SIG-M5 (cell line): ENCODE results near the gene KPNA1.

Experiments used
- DNase-seq: peaks from one replicate; lab custom pipeline; 2025; lab: John Stamatoyannopoulos, UW

The KPNA1 gene

DNA sequence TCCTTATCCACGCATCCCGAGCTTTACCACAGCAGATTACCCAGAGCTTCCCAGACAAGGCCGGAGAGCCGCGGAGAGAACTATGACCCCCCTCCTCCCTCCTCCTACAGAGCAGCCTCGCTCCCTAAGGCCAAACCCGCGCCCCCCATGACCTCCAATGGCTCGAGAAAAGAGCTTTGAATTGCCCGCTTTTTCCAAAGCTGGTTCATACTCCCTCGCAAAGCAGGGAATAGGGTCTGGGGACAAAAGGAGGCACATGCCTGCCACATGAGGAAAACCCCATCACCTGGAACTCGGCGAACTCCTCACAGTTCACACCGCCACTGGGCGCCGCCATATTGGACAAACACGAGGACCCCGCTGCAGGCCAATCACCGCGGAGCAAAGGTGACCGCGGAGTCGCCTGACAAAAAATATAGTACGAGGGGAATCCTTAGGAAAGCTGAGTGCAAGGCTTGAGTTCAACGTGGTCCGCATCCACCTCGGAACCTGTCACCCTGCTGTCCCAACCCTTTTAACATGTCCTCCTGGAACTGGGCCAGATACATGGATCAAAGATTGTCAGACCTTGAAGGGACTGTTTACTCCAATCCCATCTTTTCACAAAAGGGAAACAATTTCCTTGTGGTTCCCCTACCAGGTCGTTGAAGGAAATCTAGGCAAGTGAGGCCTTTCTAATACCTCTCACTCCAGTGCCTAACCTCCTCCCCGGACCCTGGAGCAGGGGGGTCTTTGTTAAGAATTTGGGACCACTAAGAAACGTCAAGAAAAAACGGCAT is 131.7 kb downstream of the KPNA1 start, which contains the start of gene MIX23:
Gene MIX23, minus strand, starts transcription at position 344 of the 779 bp plus-strand sequence. Its CDS starts 7 bp downstream, at position 337.
- DNase-seq, result peak; percentile 17

GRCh38 chr3:122377975-122378374 is 136.8 kb downstream of the KPNA1 start:
- DNase-seq, result no peak

GRCh38 chr3:122374034-122374433 is 140.7 kb downstream of the KPNA1 start:
- no peak for DNase-seq
